Large intestine (tissue), 3 donors: ENCODE data around the gene CENPT. TPM values are rescaled to one million over a fixed set of nuclear protein-coding genes. Genes with fewer than 3 reads are reported as not detected.

Experiments used
- DNase-seq, 2 donors: peaks; one replicate each; pipeline versions ENCODE4 v3.0.0 to v3.0.0-alpha.2; 2013
- H3K27ac ChIP-seq: one replicate; pipeline ENCODE4 v1.5.1; 2013; ENCODE audit warnings: low read length
- H3K27me3 ChIP-seq: 2 replicates; pipeline ENCODE4 v1.6.1; 2013; ENCODE audit warnings: low read length; ENCODE audit not compliant: control insufficient read depth, insufficient read depth
- H3K36me3 ChIP-seq: 2 replicates; pipeline ENCODE4 v1.6.1; 2013; ENCODE audit warnings: low read length; ENCODE audit not compliant: control insufficient read depth, insufficient read depth
- H3K4me1 ChIP-seq: one replicate; pipeline ENCODE4 v1.6.1; 2013; ENCODE audit warnings: low read length; ENCODE audit not compliant: control insufficient read depth, insufficient read depth
- H3K4me3 ChIP-seq: one replicate; pipeline ENCODE4 v1.5.1; 2013; ENCODE audit warnings: low read length
- H3K9me3 ChIP-seq: one replicate; pipeline ENCODE4 v1.6.1; 2013; ENCODE audit warnings: mild to moderate bottlenecking, low read depth, low read length, moderate library complexity; ENCODE audit not compliant: control insufficient read depth
- WGBS: methylation state at CpG from one replicate; pipeline ENCODE4 v1.1.5; 2013; ENCODE audit warnings: low lambda C conversion rate; ENCODE audit not compliant: insufficient coverage; 5-methylcytosine and 5-hydroxymethylcytosine counted together
- polyA plus RNA-seq: library from polyadenylated mRNA; unstranded; fragments of 120-200 nt; gene quantifications from one replicate; pipeline ENCODE4 v1.2.1, GENCODE V29; 2013

CENPT gene
- polyA plus RNA-seq, 1 donor, result 58.1 TPM

DNA sequence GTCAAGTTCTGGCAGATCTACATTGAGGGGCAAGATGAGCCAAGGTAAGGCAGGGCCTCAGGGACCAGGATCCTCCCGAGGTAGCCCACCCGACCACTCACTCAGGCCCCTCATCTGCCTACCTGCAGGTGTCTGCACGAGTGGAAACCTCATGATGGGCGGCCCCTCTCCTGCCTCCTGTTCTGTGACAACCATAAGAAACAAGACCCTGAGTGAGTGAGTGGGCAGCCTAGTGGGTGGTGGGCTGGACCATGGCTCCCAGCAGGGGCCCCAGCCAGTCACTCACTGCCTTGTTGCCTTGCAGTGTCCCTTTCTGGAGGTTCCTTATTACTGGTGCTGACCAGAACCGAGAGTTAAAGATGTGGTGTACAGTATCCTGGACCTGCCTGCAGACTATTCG lies 30.7 kb upstream of the CENPT start:
- peaks cover 75% of the 10 kb centered on the region for H3K36me3 ChIP-seq
- DNase-seq, result no peak
- no peak overlapping the region for H3K27ac ChIP-seq
- H3K4me3 ChIP-seq, result no peak overlapping the region
- H3K4me1 ChIP-seq, result peaks cover 23% of the 10 kb centered on the region
- no peaks in the 10 kb centered on the region for H3K9me3 ChIP-seq
- H3K27me3 ChIP-seq, result no peaks in the 10 kb centered on the region
- no CpG with 5 or more reads among the region's 6 CpGs for WGBS

DNA sequence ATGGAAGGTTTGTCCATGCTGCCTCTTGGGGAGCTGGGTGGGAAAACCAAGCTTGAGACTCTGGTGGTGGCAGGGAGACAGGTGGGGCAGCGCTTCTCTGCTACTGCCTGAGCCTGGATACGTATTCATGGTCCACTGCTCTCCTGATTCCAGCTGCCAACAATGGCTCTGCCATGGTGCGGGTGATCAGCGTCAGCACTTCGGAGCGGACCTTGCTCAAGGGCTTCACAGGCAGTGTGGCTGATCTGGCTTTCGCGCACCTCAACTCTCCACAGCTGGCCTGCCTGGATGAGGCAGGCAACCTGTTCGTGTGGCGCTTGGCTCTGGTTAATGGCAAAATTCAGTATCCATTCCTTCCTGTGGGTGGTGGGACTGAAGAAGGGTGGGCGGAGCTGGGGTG lies 29.6 kb upstream of the CENPT start:
- no peak for DNase-seq
- H3K27me3 ChIP-seq, result no peaks in the 10 kb centered on the region
- WGBS, result no CpG with 5 or more reads among the region's 11 CpGs
- H3K4me1 ChIP-seq, result peaks cover 12% of the 10 kb centered on the region
- H3K4me3 ChIP-seq, result no peak overlapping the region
- H3K27ac ChIP-seq, result no peak overlapping the region
- no peaks in the 10 kb centered on the region for H3K9me3 ChIP-seq
- H3K36me3 ChIP-seq, result peaks cover 65% of the 10 kb centered on the region

- H3K9me3 ChIP-seq, result no peaks in the 10 kb centered on the region
- H3K4me1 ChIP-seq, result peaks cover 8% of the 10 kb centered on the region
- no peaks in the 10 kb centered on the region for H3K27me3 ChIP-seq
- H3K4me3 ChIP-seq, result peak overlapping the region; percentile 83
- peaks cover 58% of the 10 kb centered on the region for H3K36me3 ChIP-seq
- DNase-seq, result no peak
- WGBS, result no CpG with 5 or more reads among the region's 3 CpGs
- peak overlapping the region; percentile 56 for H3K27ac ChIP-seq
These were observed 26.9 kb upstream of the CENPT start for GRCh38 chr16:67874372-67874771.

- H3K4me3 ChIP-seq, result peak overlapping the region; percentile 83
- peaks cover 8% of the 10 kb centered on the region for H3K4me1 ChIP-seq
- DNase-seq, result peak in 1 of 2 donors; percentile 68
- H3K27ac ChIP-seq, result peak overlapping the region; percentile 56
- H3K9me3 ChIP-seq, result no peaks in the 10 kb centered on the region
- H3K36me3 ChIP-seq, result peaks cover 54% of the 10 kb centered on the region
- no peaks in the 10 kb centered on the region for H3K27me3 ChIP-seq
- WGBS, result no CpG with 5 or more reads among the region's 23 CpGs
These were observed 26.2 kb upstream of the CENPT start for GRCh38 chr16:67873435-67874370.

- H3K4me3 ChIP-seq, result peak within 1 kb of the TSS; percentile 83
- no peaks in the 10 kb centered on the region for H3K9me3 ChIP-seq
- H3K4me1 ChIP-seq, result peaks cover 8% of the 10 kb centered on the region
- H3K27ac ChIP-seq, result peak within 1 kb of the TSS; percentile 56
- H3K27me3 ChIP-seq, result no peaks in the 10 kb centered on the region
- DNase-seq, result peak in 1 of 2 donors; percentile 81
- 0% methylated on average over 1 of the region's 72 CpGs for whole genome bisulfite sequencing
- H3K36me3 ChIP-seq, result peaks cover 54% of the 10 kb centered on the region
These were observed 25.3 kb upstream of the CENPT start, which contains the start of gene EDC4 for GRCh38 chr16:67872631-67873434. Gene EDC4 (plus strand): TSS chr16:67873052. CDS start chr16:67873262, 210 bp downstream.

GRCh38 chr16:67872131-67872630 lies 24.7 kb upstream of the CENPT start:
- peak in 1 of 2 donors; percentile 29 for DNase-seq
- Histone ChIP-seq H3K27me3 (no peaks in the 10 kb centered on the region), H3K4me3 (peak overlapping the region; percentile 83), H3K4me1 (peaks cover 8% of the 10 kb centered on the region), H3K9me3 (no peaks in the 10 kb centered on the region), H3K27ac (peak overlapping the region; percentile 8), H3K36me3 (peaks cover 54% of the 10 kb centered on the region)
- no CpG with 5 or more reads among the region's 2 CpGs for WGBS

DNA sequence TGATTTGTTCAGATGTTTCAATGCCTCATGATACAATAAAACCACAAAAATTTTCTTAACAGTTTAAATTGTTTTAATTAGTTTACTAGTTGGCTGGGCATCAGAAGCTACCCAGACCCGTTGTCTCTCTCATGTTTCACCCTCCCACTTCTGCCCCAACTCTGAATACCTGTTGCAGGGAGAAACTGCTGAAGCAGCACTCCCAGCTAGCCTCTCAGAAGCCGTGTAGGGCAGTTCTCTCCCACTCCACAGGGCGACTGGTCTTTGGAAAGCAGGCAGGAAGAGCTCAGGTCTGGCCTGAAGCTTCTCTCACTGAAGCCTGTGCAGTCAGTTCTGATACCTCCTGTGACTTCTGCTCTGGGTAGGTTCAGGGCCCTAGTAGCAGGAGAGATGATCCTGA lies 23.8 kb upstream of the CENPT start:
- no CpG with 5 or more reads among the region's 3 CpGs for WGBS
- Histone ChIP-seq H3K9me3 (no peaks in the 10 kb centered on the region), H3K4me3 (no peak overlapping the region), H3K27ac (no peak overlapping the region), H3K4me1 (peaks cover 8% of the 10 kb centered on the region), H3K36me3 (peaks cover 53% of the 10 kb centered on the region), H3K27me3 (no peaks in the 10 kb centered on the region)
- DNase-seq, result no peak

DNA sequence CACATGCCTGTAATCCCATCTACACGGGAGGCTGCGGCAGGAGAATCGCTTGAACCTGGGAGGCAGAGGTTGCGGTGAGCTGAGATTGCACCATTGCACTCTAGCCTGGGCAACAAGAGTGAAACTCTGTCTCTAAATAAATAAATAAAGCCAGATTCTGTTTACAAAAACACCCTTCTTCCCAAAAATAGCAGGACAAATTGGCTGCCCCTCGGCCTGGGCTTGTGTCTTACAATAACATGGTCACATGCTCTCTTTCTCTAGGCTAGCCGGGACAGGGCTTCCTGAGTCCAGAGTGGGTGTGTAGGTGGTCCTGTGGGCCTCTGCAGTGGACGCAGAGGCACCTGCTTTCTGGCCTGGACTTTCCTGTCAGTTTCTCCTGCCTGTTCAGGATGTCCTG lies 22.2 kb upstream of the CENPT start:
- no peaks in the 10 kb centered on the region for H3K9me3 ChIP-seq
- H3K4me3 ChIP-seq, result no peak overlapping the region
- no peak for DNase-seq
- H3K27ac ChIP-seq, result no peak overlapping the region
- H3K36me3 ChIP-seq, result peaks cover 60% of the 10 kb centered on the region
- peaks cover 7% of the 10 kb centered on the region for H3K4me1 ChIP-seq
- no CpG with 5 or more reads among the region's 7 CpGs for WGBS
- no peaks in the 10 kb centered on the region for H3K27me3 ChIP-seq

DNA sequence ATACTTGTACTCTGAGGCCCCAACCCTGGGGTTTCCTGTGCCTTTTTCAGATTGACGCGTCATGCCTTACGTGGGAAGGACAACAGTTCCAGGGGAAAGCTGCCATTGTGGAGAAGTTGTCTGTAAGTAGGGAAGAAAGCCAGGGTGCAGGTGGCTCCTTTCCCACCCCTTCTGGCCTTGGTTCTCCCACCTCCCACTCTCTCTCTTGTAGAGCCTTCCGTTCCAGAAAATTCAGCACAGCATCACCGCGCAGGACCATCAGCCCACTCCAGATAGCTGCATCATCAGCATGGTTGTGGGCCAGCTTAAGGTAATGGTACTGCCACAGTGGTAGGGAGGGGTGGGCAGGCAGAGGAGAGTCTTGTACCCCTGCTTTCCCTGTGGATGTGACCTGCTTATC lies 20.8 kb upstream of the CENPT start:
- Histone ChIP-seq H3K4me1 (no peaks in the 10 kb centered on the region), H3K27ac (no peak overlapping the region), H3K27me3 (no peaks in the 10 kb centered on the region), H3K4me3 (no peak overlapping the region), H3K9me3 (no peaks in the 10 kb centered on the region), H3K36me3 (peaks cover 69% of the 10 kb centered on the region)
- no peak for DNase-seq
- WGBS, result no CpG with 5 or more reads among the region's 6 CpGs

- Histone ChIP-seq H3K4me3 (no peak overlapping the region), H3K36me3 (peaks cover 79% of the 10 kb centered on the region), H3K27me3 (no peaks in the 10 kb centered on the region), H3K27ac (no peak overlapping the region), H3K9me3 (no peaks in the 10 kb centered on the region), H3K4me1 (no peaks in the 10 kb centered on the region)
- DNase-seq, result no peak
- no CpG with 5 or more reads among the region's 2 CpGs for WGBS
These were observed 17.8 kb upstream of the CENPT start for GRCh38 chr16:67865318-67865717.
